UCSD-AML1 (cell line): ENCODE data around the gene C2CD4A.
"Not testable (repeated sequence)": the region's sequence is repeated elsewhere in the genome, so short reads cannot be mapped to it uniquely, and the experiment has no call there.

Experiments
- DNase-seq: peaks from one replicate; lab custom pipeline; 2025; ENCODE audit not compliant: unreplicated experiment; lab: John Stamatoyannopoulos, UW

The C2CD4A gene

GRCh38 chr15:62066663-62067447 is at the start of gene C2CD4A:
TSS of gene C2CD4A (plus strand) at chr15:62066977. CDS start at chr15:62067614, 637 bp downstream.
- DNase-seq: peak; percentile 41

DNA sequence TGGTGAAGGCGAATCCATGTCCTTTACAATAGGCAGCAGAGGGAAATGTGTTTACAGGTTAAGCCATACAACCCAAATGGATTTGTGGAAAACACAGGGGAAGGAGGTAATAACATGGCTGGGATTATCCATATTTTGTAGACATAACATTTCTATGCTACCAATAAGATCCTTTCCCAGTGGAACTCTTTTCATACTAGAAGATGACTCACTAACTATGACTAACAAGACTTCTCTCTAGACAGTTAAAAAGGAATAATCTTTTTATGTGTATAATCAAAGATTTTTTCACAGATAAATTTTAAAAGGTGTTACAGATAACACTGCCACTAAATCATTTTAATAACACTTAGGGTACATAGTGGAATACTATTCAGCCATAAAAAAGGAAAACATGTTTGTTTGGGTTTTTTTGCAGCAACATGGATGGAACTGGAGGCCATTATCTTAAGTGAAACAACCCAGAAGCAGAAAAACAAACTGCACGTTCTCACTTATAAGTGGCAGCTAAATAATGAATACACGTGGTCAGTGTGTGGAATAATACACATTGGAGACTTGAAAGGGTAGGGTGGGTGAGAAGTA is 46.1 kb upstream of the C2CD4A start:
- DNase-seq: no peak

DNA sequence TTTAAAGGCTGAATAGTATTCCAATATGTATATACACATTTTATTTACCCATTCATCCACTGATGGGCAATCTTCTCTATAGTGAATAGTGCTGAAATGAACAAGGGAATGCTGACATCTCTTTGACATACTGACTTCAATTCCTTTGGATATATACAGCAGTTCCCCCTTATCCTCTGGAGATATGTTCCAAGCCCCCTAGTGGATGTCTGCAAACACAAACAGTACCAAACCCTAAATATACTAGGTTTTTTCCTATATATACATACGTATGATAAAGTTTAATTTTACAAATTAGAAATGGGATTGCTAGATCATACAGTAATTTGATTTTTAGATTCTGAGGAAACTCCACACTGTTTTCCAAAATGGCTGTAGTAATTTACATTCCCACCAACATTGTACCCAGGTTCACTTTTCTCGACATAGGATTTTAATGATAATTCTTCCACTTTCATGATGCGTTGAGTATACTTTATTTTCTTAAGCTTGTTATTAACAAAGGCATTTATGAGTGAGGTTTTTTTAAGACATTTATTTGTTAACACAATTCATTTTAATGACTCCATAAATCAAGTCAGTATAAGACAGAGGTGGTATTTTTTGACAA is 44.7 kb upstream of the C2CD4A start:
- DNase-seq: no peak

DNA sequence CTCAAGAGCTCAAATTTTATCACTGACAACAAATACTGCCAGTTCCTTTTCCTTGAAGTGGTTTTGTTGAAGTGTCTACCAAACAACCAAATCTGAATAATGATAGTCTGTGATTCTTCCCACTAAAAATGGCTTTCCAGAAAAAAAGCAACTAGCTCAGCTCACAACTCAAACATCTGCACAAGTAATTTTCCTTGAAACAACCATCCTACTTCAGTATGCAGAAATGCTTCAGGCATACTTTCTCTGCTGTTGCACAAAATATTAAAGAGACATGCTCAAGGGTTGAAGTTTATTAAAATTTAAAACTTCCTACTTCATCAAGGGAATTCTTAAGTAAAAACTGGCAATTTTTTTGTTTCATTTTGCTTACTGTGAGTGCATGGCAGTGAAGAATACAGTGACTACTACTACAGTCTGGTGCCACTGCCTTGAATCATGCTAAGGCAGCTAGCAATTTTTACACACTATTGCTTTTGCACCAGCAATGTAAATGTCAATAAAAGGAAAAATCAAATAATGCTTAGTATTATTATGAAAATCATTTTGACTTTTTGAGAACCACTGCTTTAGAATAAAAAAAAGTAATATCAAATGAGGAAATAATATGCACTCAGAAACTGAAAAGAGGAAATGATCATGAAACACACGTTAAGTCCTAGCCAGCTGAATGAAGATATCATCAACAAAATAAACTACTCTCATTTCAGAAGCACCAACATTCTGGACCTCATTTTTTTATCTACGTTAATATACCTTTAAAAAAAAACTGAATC is 40.1 kb upstream of the C2CD4A start:
- no peak for DNase-seq

DNA sequence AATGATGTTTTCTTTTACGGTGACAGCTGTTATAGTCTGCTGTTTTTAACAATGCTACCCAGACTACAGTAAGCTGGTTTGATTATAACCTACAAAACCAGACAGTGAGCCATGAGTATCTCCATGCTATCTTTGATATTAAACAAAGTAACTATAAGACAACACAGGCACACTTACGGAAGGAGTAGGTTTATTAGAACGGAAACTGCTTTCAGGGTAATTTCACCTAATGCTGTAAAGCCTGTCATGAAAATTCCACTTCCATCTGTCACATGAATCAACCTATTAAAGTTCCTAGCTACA is 39.6 kb upstream of the C2CD4A start:
- DNase-seq: no peak

- no peak for DNase-seq
Measured at GRCh38 chr15:62027916-62028315, 38.9 kb upstream of the C2CD4A start.

- no peak for DNase-seq
Measured at GRCh38 chr15:62035256-62035924, 31.4 kb upstream of the C2CD4A start.

DNA sequence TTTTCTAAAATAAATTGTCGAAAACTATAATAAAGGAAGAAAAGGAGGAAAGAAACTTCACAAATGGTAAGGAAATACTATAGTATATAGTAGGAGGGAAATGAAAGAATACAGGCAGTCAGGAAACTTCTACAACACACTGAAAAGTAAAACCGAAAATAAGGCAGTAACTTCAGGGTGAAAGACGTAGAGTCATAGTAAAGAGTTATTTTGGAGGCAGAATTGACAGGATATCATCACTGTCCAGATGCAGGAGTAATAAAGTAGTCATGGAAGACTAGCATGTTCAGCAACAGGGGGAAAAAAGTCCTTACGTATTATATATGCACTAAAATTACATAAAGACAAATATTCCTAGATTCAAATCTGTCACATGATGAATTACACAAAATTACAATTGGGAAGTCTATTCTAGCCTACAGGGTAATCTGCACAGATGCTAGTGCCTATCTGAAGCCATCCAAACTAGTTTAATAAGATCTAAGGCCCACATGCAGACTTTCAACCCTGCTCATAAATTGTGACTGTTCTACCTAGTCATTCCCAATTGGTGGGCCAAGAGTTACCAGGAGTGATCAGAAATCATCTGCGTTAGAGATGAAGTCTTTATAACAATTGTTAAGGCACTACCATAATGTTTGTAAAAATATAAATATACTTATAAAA is 20.6 kb upstream of the C2CD4A start:
- DNase-seq: no peak

- DNase-seq: no peak
Measured at GRCh38 chr15:62047282-62047827, 19.4 kb upstream of the C2CD4A start.

- not testable (repeated sequence) for DNase-seq
Measured at GRCh38 chr15:62048254-62048653, 18.5 kb upstream of the C2CD4A start.

DNA sequence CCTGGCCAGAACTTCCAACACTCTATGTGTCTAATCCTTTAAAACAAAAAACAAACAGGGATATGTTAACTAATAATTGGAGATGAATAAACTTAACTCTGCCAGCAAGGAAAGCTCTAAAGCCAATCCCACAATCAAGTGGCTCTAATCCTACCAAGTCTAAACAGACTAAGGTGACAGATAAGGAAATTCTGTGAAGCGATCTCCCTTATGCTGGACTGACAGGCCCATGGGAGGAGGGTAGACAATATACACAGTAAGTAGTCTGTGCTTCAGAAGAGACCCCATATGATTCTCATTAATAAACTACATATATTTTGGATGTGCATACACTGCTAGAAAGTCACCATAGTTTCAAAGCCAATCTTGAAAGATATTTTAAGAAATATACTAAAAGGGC is 16.7 kb upstream of the C2CD4A start:
- DNase-seq: no peak

DNA sequence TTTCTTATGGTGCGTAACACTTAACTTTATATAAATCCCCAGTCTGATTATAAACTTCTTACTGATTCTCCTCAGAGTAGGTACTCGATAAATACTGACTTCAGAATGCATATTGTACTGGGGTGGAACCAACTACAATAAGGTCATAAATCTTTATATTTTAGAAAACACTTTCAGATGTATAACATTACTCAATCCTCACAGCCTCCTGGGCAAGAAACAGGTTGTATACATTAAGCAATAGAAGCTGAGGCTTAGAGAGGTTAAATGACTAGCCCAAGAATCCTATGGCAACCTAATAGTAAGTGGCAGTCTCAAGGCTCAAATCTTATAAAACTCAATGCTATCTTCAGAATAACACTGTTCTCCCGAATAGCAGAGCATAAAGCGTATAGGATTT is 15.6 kb upstream of the C2CD4A start:
- no peak for DNase-seq

DNA sequence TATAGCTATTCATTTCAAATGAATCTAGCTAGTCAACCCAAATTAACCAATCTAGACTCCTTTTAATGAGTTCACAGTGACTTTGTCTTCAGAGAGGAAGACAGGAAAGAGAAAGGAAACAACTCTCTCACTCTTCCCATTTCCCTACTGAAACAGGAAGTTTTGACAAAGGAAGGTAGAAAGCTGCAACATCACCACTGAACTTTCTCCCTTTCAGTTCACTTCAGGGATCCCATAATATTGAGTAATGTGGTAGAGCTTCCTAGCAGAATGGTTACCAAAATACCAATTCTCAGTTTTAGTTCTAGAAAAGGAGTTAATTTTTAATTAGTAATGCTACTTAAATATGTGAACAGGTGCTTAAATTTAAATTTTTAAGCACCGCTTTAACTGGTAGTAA is 14.1 kb upstream of the C2CD4A start:
- no peak for DNase-seq

DNA sequence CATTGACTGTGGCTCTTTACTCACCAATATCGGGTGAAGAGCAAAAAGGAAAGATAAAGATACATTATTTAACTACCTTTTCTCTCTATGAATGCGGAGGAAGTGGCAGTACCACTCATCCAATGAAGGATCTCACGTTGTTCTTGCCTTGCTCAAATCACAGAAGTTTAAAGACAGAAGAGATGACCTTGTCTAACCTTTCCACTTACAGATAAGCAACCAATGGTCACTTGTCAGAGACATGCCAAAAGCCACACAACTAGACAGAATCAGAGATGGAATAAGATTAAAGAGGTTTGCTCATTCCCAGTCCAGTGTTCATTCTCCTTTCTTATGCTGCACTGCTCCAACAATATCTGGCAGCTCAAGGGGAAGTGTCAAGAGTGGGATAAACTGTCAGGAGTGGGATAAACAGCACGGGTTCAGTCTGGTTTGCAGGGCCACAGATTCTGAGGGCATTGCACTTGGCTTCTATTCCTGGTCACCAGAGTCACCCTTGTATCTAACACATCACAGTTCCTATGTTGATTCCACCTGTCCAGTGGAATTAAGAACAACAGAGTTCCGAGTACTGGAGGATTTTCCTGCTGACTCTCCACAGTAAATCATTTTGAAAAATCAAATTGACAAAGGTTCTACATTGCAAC is 13.2 kb upstream of the C2CD4A start:
- no peak for DNase-seq

DNA sequence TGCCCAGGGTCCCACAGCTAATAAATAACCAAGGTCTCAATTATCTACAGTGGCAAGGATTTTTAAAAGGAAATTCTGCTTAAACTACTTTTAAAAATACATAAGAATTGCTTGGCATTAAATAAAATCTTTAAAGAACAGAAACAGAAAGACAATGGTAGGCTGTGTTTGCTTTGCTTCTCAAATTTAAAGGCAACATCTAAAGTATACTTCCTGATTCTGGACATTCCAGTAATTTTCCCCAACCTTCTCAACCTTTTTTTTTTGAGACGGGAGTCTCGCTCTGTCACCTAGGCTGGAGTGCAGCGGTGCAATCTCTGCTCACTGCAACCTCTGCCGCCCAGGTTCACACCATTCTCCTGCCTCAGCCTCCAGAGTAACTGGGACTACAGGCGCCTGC is 11.8 kb upstream of the C2CD4A start:
- no peak for DNase-seq

DNA sequence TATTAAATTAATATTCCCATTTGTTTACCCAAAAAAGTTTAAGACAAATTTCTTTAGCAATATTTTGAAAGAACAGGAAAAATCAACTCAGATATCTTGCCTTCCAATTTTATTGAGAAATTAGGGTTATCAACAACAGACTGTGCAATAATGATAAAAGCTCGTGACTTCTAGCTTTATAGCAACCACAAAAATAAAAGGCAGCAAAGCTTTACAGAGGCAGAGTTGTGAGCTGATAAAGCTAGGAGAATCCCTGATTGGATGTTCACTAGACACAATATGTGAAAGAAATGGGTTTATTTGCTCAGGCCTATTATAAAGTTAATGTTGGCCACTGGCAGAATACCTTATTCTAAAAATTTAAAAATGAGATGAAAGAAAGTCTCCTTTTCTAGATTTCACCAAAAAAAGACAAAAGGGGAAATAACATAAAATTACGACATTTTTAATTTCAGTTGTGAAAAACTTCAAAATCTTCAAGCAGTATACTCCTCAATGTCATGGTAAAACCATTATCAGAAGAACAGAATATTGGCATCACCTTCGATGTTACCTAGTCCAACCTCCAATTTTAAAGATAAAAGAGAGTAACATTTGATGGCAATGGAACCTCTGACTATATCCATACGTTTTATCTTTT is 9.3 kb upstream of the C2CD4A start:
- no peak for DNase-seq

DNA sequence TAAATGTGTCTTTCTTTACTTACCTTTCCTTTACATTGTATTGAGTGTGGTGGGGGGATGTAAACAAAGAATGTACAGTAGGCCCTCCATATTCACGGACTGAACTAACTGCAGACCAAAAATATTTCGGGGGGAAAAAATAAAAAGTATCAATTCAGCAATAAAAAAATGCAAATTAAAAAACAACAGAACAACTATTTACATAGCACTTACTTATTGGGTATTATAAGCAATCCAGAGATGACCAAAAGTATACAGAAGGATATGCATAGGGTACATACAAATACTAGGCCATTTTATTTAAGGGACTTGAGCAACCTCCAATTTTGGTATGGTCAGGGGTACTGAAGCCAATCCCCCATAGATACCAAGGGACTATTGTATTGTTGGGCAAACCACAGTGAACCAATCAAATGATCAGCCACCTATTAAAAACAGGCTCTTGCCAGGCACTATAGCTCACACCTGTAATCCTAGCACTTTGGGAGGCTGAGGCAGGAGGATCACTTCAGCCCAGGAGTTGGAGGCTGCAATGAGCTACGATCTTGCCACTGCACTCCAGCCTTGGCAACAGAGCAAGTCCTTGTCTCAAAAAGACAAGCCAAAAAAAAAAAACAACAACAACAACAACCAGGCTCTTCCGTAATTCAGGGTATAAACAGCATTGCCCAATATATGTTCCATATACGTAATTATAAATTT is 8.3 kb upstream of the C2CD4A start:
- no peak for DNase-seq

- DNase-seq: no peak
Measured at GRCh38 chr15:62059108-62059815, 7.5 kb upstream of the C2CD4A start.
